K562 (cell line): ENCODE data around the gene POPDC2. TPM values are rescaled to one million over a fixed set of nuclear protein-coding genes. Genes with fewer than 3 reads are reported as not detected.
A peak's percentile ranks its signal among the peaks of the same experiment; 100 is the strongest.

Experiments used
- ATAC-seq: fragments of 200-7000 bp; cut with Tn5 transposase; 3 replicates; pipeline ENCODE4 v1.9.1; 2020; ENCODE audit warnings: moderate library complexity
- BruUV-seq: library from RNA; stranded (reverse); fragments of 400-500 nt; replicated peaks from 2 replicates; lab custom pipeline; 2021; lab: Mats Ljungman, UMichigan
- CTCF ChIA-PET: fragments of 300-600 bp; formaldehyde crosslinking; extraction: SDS; loops from one replicate; lab custom pipeline; 2021; ENCODE audit warnings: low intra/inter-chr PET ratio; lab: Yijun Ruan, JAX
- POLR2A ChIA-PET: fragments of 300-600, 350-650 bp; sonication (Branson Sonifier 250); formaldehyde crosslinking; extraction: SDS; loops from one replicate; lab custom pipeline; 2021; ENCODE audit warnings: antibody characterized with exemption, inconsistent platforms; lab: Yijun Ruan, JAX
- DNase-seq, 4 experiments: peaks; one replicate each; pipeline versions ENCODE4 v3.0.0 to v3.0.0-alpha.2; 2011 to 2018; ENCODE audit warnings: low spot score in 3 of 4, mixed read lengths in 3 of 4; ENCODE audit errors: extremely low read depth in 1 of 4
- FAIRE-seq: peaks from 2 replicates; lab custom pipeline; 2011; peaks lifted over from hg19 to GRCh38; lab: Jason Lieb, UNC
- H2AFZ ChIP-seq: 2 replicates; pipeline ENCODE4 v1.6.0; 2011; ENCODE audit warnings: low read depth, low read length, control low read depth, inconsistent platforms
- H3K27ac ChIP-seq: fragments of 200-600 bp; 3 replicates; pipeline ENCODE4 v1.8.0; 2011; ENCODE audit warnings: low read depth, mild to moderate bottlenecking, control low read depth, inconsistent platforms, low read length, moderate library complexity, mixed read lengths; ENCODE audit errors: extremely low read depth
- H3K27me3 ChIP-seq, 2 experiments: fragments of 300-600 bp in 1 of 2; 2 replicates in 1 of 2; 3 replicates in 1 of 2; pipeline versions ENCODE4 v1.6.0 to v1.8.0; 2011; ENCODE audit warnings: inconsistent platforms in 2 of 2, low read length in 2 of 2, mild to moderate bottlenecking in 1 of 2, mixed read lengths in 1 of 2, moderate library complexity in 1 of 2; ENCODE audit not compliant: control insufficient read depth in 2 of 2, insufficient read depth in 2 of 2
- H3K36me3 ChIP-seq: fragments of 300-600 bp; 3 replicates; pipeline ENCODE4 v1.8.0; 2011; ENCODE audit warnings: mild to moderate bottlenecking, low read length, inconsistent platforms; ENCODE audit not compliant: control insufficient read depth, insufficient read depth
- H3K4me1 ChIP-seq, 2 experiments: fragments of 200-600 bp in 1 of 2; replicated peaks in 1 of 2; 2 replicates in 1 of 2; 3 replicates in 1 of 2; pipeline versions ENCODE4 v1.5.1 to v1.8.0; 2011; ENCODE audit warnings: inconsistent platforms in 2 of 2, low read length in 2 of 2, mild to moderate bottlenecking in 1 of 2, mixed read lengths in 1 of 2, moderate library complexity in 1 of 2; ENCODE audit not compliant: control insufficient read depth in 2 of 2, insufficient read depth in 2 of 2
- H3K4me2 ChIP-seq: 2 replicates; pipeline ENCODE4 v1.6.1; 2011; ENCODE audit warnings: low read length, control low read depth, inconsistent platforms, mixed read lengths; ENCODE audit not compliant: insufficient read depth
- H3K4me3 ChIP-seq: fragments of 200-600 bp; sonication (generic), shearing (Covaris generic); 2 replicates; pipeline ENCODE4 v1.5.1; 2016; ENCODE audit warnings: control low read depth, inconsistent platforms
- H3K79me2 ChIP-seq: fragments of 200-600 bp; 3 replicates; pipeline ENCODE4 v1.8.0; 2011; ENCODE audit warnings: low read length, inconsistent platforms; ENCODE audit not compliant: control insufficient read depth, insufficient read depth
- H3K9ac ChIP-seq, 2 experiments: 2 replicates each; pipeline versions ENCODE4 v1.6.0 to v1.6.1; 2011; ENCODE audit warnings: low read depth in 2 of 2, low read length in 2 of 2, control low read depth in 1 of 2, inconsistent platforms in 1 of 2, mild to moderate bottlenecking in 1 of 2, mixed read lengths in 1 of 2; ENCODE audit not compliant: insufficient read depth in 1 of 2
- H3K9me1 ChIP-seq: one replicate; pipeline ENCODE4 v1.6.0; 2011; ENCODE audit warnings: inconsistent platforms, mild to moderate bottlenecking, low read length, moderate library complexity; ENCODE audit not compliant: control insufficient read depth, insufficient read depth
- H3K9me3 ChIP-seq: replicated peaks from 2 replicates; pipeline ENCODE4 v1.5.1; 2011; ENCODE audit warnings: low read depth, low read length, inconsistent platforms; ENCODE audit not compliant: control insufficient read depth, insufficient read depth
- H4K20me1 ChIP-seq: replicated peaks from 2 replicates; pipeline ENCODE4 v1.6.1; 2011; ENCODE audit warnings: low read length, inconsistent platforms, mixed read lengths; ENCODE audit not compliant: control insufficient read depth, insufficient read depth
- CTCF ChIP-seq, 3 experiments: IDR thresholded peaks in 2 of 3; conservative IDR thresholded peaks in 1 of 3; 2 replicates each; pipeline ENCODE4 v1.5.1; 2011 to 2012; ENCODE audit warnings: low read length in 3 of 3, mild to moderate bottlenecking in 3 of 3, control low read depth in 2 of 3, improper control_type of control experiment in 1 of 3, inconsistent platforms in 1 of 3, low read depth in 1 of 3, mixed read lengths in 1 of 3, moderate library complexity in 1 of 3; ENCODE audit not compliant: insufficient read depth in 2 of 3
- RAD21 ChIP-seq, 2 experiments: fragments of 250-450 bp in 1 of 2; fragments of 450-650 bp in 1 of 2; sonication (Bioruptor Pico) in 1 of 2; formaldehyde crosslinking in 1 of 2; IDR thresholded peaks in 1 of 2; conservative IDR thresholded peaks in 1 of 2; 2 replicates each; pipeline versions ENCODE4 v1.4.0 to v1.8.0; 2020 to 2022; ENCODE audit warnings: mild to moderate bottlenecking in 2 of 2, moderate library complexity in 1 of 2
- XRCC4 ChIP-seq: IDR thresholded peaks from one replicate; pipeline ENCODE4 v1.6.1; 2011; ENCODE audit not compliant: insufficient read depth, insufficient read length; ENCODE audit errors: extremely low read depth
- WGBS: fragments of 100-300 bp; shearing (Covaris generic); methylation state at CpG from one replicate; pipeline ENCODE4 v1.1.6; 2016; ENCODE audit warnings: low coverage, mixed read lengths; ENCODE audit not compliant: insufficient coverage; ENCODE audit errors: missing lambda C conversion rate; 5-methylcytosine and 5-hydroxymethylcytosine counted together
- in situ Hi-C: fragments of 300-500 bp; cut with MboI; formaldehyde crosslinking; loops from 4 replicates; pipeline ENCODE4 v1.15.0; 2018; ENCODE audit warnings: inconsistent platforms, mixed read lengths
- intact Hi-C: fragments of 100-400 bp; cut with micrococcal nuclease; formaldehyde crosslinking; loops from 2 replicates; pipeline ENCODE4 v1.14.2; 2022
- polyA plus RNA-seq, 8 experiments: library from polyadenylated mRNA; depleted of rRNA in 4 of 8; stranded (reverse) in 5 of 8; unstranded in 3 of 8; fragments of >200 nt; fragmentation: Nextera tagmentation in 2 of 8; fragmentation: Illumina TruSeq in 1 of 8; extraction: Ambion mirVana in 2 of 8; extraction: Trizol in 1 of 8; gene quantifications; 2 replicates each; pipeline versions ENCODE4 v1.2.1 to v1.2.3, GENCODE V29; 2011 to 2014; ENCODE audit warnings: inconsistent platforms in 1 of 8, missing spikeins in 1 of 8
- total RNA-seq, 7 experiments: library from RNA; depleted of rRNA in 6 of 7; stranded (reverse); fragments of >200 nt in 6 of 7; fragmentation: Illumina TruSeq in 2 of 7; extraction: Trizol in 2 of 7; gene quantifications; 2 replicates each; pipeline versions ENCODE4 v1.2.1 to v1.2.3, GENCODE V29; 2011 to 2021; ENCODE audit warnings: low replicate concordance in 1 of 7

Gene POPDC2
- total and polyA plus RNA-seq, 9 of the 15 experiments (the other 6 are each of a cell fraction or from before 2014, with no cell fraction given) = 0.08 to 0.32 (median 0.13) TPM; not detected in 4

GRCh38 chr3:119635719-119636118 lies 24.7 kb downstream of the POPDC2 start:
- Histone ChIP-seq H3K4me1 (peaks cover 8 to 37% of the 10 kb centered on the region in 2 experiments), H4K20me1 (no peaks in the 10 kb centered on the region), H3K9me1 (peaks cover 3% of the 10 kb centered on the region), H3K9me3 (no peaks in the 10 kb centered on the region), H3K4me3 (no peak overlapping the region), H3K36me3 (no peaks in the 10 kb centered on the region), H3K9ac (no peak overlapping the region), H3K27me3 (no peaks in the 10 kb centered on the region), H3K27ac (no peak overlapping the region)
- WGBS = 77% methylated on average over 4 of the region's 10 CpGs
- intact Hi-C loops = loop anchor here (5.0 kb wide), 1 partner anchor 42 kb away; the partner anchor contains the start of gene COX17
- CTCF ChIA-PET = no interaction called here
- no TSS peak for BruUV-seq
- no peak for ATAC-seq
- in situ Hi-C loops = no loop called here
- peak in 1 of 3 experiments; percentile 13; a peak in 1 of 6 replicates for TF ChIP-seq CTCF (IDR thresholded peaks at IDR 0.05 in 2 of 3, conservative IDR thresholded peaks at IDR 0.05 in 1 of 3; ENCODE audit: insufficient read depth in 2 of 3, low read depth in 1 of 3, low read length in 3 of 3)
- peak in 1 of 2 experiments; percentile 39; a peak in 2 of 4 replicates for TF ChIP-seq RAD21 (CRISPR knock-in tag; conservative IDR thresholded peaks at IDR 0.05 in 1 of 2, IDR thresholded peaks at IDR 0.05 in 1 of 2)
- TF ChIP-seq XRCC4 = no peak
- TF ChIP-seq, all 486 proteins: peak for 2
- POLR2A ChIA-PET = no interaction called here
- FAIRE-seq (no peak), DNase-seq (peak in 1 of 4 experiments; percentile 8)
- H3K4me2 ChIP-seq = no peak overlapping the region
- no peaks in the 10 kb centered on the region for H3K79me2 ChIP-seq
- H2AFZ ChIP-seq = no peak overlapping the region
